AG09319 (cell line): ENCODE data around the gene SEMA4D.

Source experiments
- DNase-seq: peaks from one replicate; pipeline ENCODE4 v3.0.0-alpha.2; 2010; ENCODE audit warnings: low read depth; ENCODE audit errors: extremely low read depth
- CTCF ChIP-seq: IDR thresholded peaks from 2 replicates; pipeline ENCODE4 v1.5.1; 2011; ENCODE audit warnings: low read depth, mild to moderate bottlenecking, inconsistent platforms, low read length, moderate library complexity

SEMA4D gene

GRCh38 chr9:89436326-89436725, 61.6 kb downstream of the SEMA4D start:
- TF ChIP-seq CTCF: no peak
- no peak for DNase-seq

GRCh38 chr9:89435071-89435823, 62.7 kb downstream of the SEMA4D start:
- TF ChIP-seq CTCF: no peak
- DNase-seq: no peak

GRCh38 chr9:89434636-89435035, 63.3 kb downstream of the SEMA4D start:
- TF ChIP-seq CTCF: no peak
- no peak for DNase-seq

- no peak for TF ChIP-seq CTCF
- DNase-seq: peak; percentile 16
Observed at GRCh38 chr9:89433826-89434225, 64.1 kb downstream of the SEMA4D start.

- DNase-seq: no peak
- TF ChIP-seq CTCF: no peak
Observed at GRCh38 chr9:89432986-89433530, 64.9 kb downstream of the SEMA4D start.

GRCh38 chr9:89431930-89432725, 65.8 kb downstream of the SEMA4D start:
- no peak for DNase-seq
- TF ChIP-seq CTCF: no peak

GRCh38 chr9:89430995-89431394, 66.9 kb downstream of the SEMA4D start:
- no peak for TF ChIP-seq CTCF

More at GRCh38 chr9:89430995-89431394, 66.9 kb downstream of the SEMA4D start:
- no peak for DNase-seq
